ENCODE data around the gene RIN2.

RIN2 gene

GRCh38 chr20:19737025-19737424 is 21.0 kb upstream of the RIN2 start:
- Histone ChIP-seq H3K4me3 (ENCODE audit: low read length) (no peak overlapping the region), H3K9me3 (ENCODE audit: insufficient read depth, low read length) (no peaks in the 10 kb centered on the region), H3K4me1 (ENCODE audit: low read length) (no peaks in the 10 kb centered on the region), H3K9ac (ENCODE audit: low read length) (no peak overlapping the region), H3K79me2 (ENCODE audit: low read length) (no peaks in the 10 kb centered on the region), H4K20me1 (ENCODE audit: insufficient read depth, low read length) (no peaks in the 10 kb centered on the region), H3K27me3 (ENCODE audit: low read depth, low read length) (peaks cover 14% of the 10 kb centered on the region), H2AFZ (ENCODE audit: low read depth, low read length) (no peak overlapping the region), H3K36me3 (replicated peaks; ENCODE audit: low read depth, low read length) (no peaks in the 10 kb centered on the region), H3K27ac (ENCODE audit: low read length) (no peak overlapping the region), H3K4me2 (ENCODE audit: low read length) (no peak overlapping the region)
- TF ChIP-seq CTCF (IDR thresholded peaks at IDR 0.05; ENCODE audit: low read depth, low read length) (no peak), EZH2phosphoT487 (IDR thresholded peaks at IDR 0.05; ENCODE audit: low read depth) (no peak)

- H3K4me2 ChIP-seq (ENCODE audit: low read length) = no peak overlapping the region
- TF ChIP-seq EZH2phosphoT487 (IDR thresholded peaks at IDR 0.05; ENCODE audit: low read depth) (no peak), CTCF (IDR thresholded peaks at IDR 0.05; ENCODE audit: low read depth, low read length) (no peak)
- no peaks in the 10 kb centered on the region for H3K79me2 ChIP-seq (ENCODE audit: low read length)
- H3K4me3 ChIP-seq (ENCODE audit: low read length) = no peak overlapping the region
- peaks cover 31% of the 10 kb centered on the region for H3K27me3 ChIP-seq (ENCODE audit: low read depth, low read length)
- H2AFZ ChIP-seq (ENCODE audit: low read depth, low read length) = no peak overlapping the region
- H3K9me3 ChIP-seq (ENCODE audit: insufficient read depth, low read length) = no peaks in the 10 kb centered on the region
- no peaks in the 10 kb centered on the region for H4K20me1 ChIP-seq (ENCODE audit: insufficient read depth, low read length)
- no peaks in the 10 kb centered on the region for H3K4me1 ChIP-seq (ENCODE audit: low read length)
- H3K27ac ChIP-seq (ENCODE audit: low read length) = no peak overlapping the region
- no peaks in the 10 kb centered on the region for H3K36me3 ChIP-seq (replicated peaks; ENCODE audit: low read depth, low read length)
- no peak overlapping the region for H3K9ac ChIP-seq (ENCODE audit: low read length)
These were observed 19.1 kb upstream of the RIN2 start for GRCh38 chr20:19738951-19739350.

GRCh38 chr20:19739351-19739750 is 18.7 kb upstream of the RIN2 start:
- H3K9ac ChIP-seq (ENCODE audit: low read length) = no peak overlapping the region
- peaks cover 32% of the 10 kb centered on the region for H3K27me3 ChIP-seq (ENCODE audit: low read depth, low read length)
- no peaks in the 10 kb centered on the region for H3K36me3 ChIP-seq (replicated peaks; ENCODE audit: low read depth, low read length)
- no peak overlapping the region for H3K4me2 ChIP-seq (ENCODE audit: low read length)
- H3K4me1 ChIP-seq (ENCODE audit: low read length) = no peaks in the 10 kb centered on the region
- no peak overlapping the region for H2AFZ ChIP-seq (ENCODE audit: low read depth, low read length)
- TF ChIP-seq EZH2phosphoT487 (IDR thresholded peaks at IDR 0.05; ENCODE audit: low read depth) (no peak), CTCF (IDR thresholded peaks at IDR 0.05; ENCODE audit: low read depth, low read length) (no peak)
- no peak overlapping the region for H3K27ac ChIP-seq (ENCODE audit: low read length)
- no peaks in the 10 kb centered on the region for H3K79me2 ChIP-seq (ENCODE audit: low read length)
- no peaks in the 10 kb centered on the region for H4K20me1 ChIP-seq (ENCODE audit: insufficient read depth, low read length)
- H3K9me3 ChIP-seq (ENCODE audit: insufficient read depth, low read length) = no peaks in the 10 kb centered on the region
- no peak overlapping the region for H3K4me3 ChIP-seq (ENCODE audit: low read length)

GRCh38 chr20:19740512-19740911 is 17.5 kb upstream of the RIN2 start:
- H3K9ac ChIP-seq (ENCODE audit: low read length) = no peak overlapping the region
- H3K27ac ChIP-seq (ENCODE audit: low read length) = no peak overlapping the region

More at GRCh38 chr20:19740512-19740911, 17.5 kb upstream of the RIN2 start:
- TF ChIP-seq EZH2phosphoT487 (IDR thresholded peaks at IDR 0.05; ENCODE audit: low read depth) (no peak), CTCF (IDR thresholded peaks at IDR 0.05; ENCODE audit: low read depth, low read length) (no peak)
- Histone ChIP-seq H3K9me3 (ENCODE audit: insufficient read depth, low read length) (0 out of 2 replicates have a peak, but pooled peaks cover 5% of the 10 kb centered on the region), H3K27me3 (ENCODE audit: low read depth, low read length) (peaks cover 35% of the 10 kb centered on the region), H2AFZ (ENCODE audit: low read depth, low read length) (no peak overlapping the region), H3K4me3 (ENCODE audit: low read length) (no peak overlapping the region), H3K36me3 (replicated peaks; ENCODE audit: low read depth, low read length) (no peaks in the 10 kb centered on the region), H3K79me2 (ENCODE audit: low read length) (no peaks in the 10 kb centered on the region), H4K20me1 (ENCODE audit: insufficient read depth, low read length) (no peaks in the 10 kb centered on the region), H3K4me2 (ENCODE audit: low read length) (no peak overlapping the region), H3K4me1 (ENCODE audit: low read length) (no peaks in the 10 kb centered on the region)

Data from OCI-LY3 (cell line).